OCI-LY1 (cell line): ENCODE measurements around the gene MICAL2.

Experiments used
- H2AFZ ChIP-seq: fragments of 200-600 bp; sonication (generic), shearing (Covaris generic); 2 replicates; pipeline ENCODE4 v1.6.0; 2014; ENCODE audit warnings: antibody characterized with exemption, mild to moderate bottlenecking, low read length
- H3F3A ChIP-seq: fragments of 200-600 bp; sonication (generic), shearing (Covaris generic); 2 replicates; pipeline ENCODE4 v1.6.0; 2014; ENCODE audit warnings: mild to moderate bottlenecking, antibody characterized with exemption, low read length, moderate library complexity; ENCODE audit not compliant: insufficient read depth
- H3K27ac ChIP-seq: fragments of 200-600 bp; sonication (generic); 2 replicates; pipeline ENCODE4 v1.5.1; 2014; ENCODE audit warnings: low read length, mixed run types, mild to moderate bottlenecking, low read depth; ENCODE audit not compliant: poor library complexity, severe bottlenecking
- H3K27me3 ChIP-seq: fragments of 200-600 bp; sonication (generic); 2 replicates; pipeline ENCODE4 v1.6.0; 2014; ENCODE audit warnings: antibody characterized with exemption, mild to moderate bottlenecking, low read length, moderate library complexity; ENCODE audit not compliant: insufficient read depth
- H3K36me3 ChIP-seq: fragments of 200-600 bp; sonication (generic); 2 replicates; pipeline ENCODE4 v1.6.1; 2014; ENCODE audit warnings: mild to moderate bottlenecking, antibody characterized with exemption, low read length, moderate library complexity, mixed read lengths; ENCODE audit not compliant: insufficient read depth
- H3K4me1 ChIP-seq: fragments of 200-600 bp; sonication (generic); 2 replicates; pipeline ENCODE4 v1.5.1; 2014; ENCODE audit warnings: mild to moderate bottlenecking, low read length, moderate library complexity; ENCODE audit not compliant: insufficient read depth, severe bottlenecking
- H3K4me2 ChIP-seq: fragments of 200-600 bp; sonication (generic), shearing (Covaris generic); 2 replicates; pipeline ENCODE4 v1.6.1; 2014; ENCODE audit warnings: low read length
- H3K4me3 ChIP-seq: fragments of 200-600 bp; sonication (generic); 2 replicates; pipeline ENCODE4 v1.5.1; 2014; ENCODE audit warnings: low read length, low read depth, mild to moderate bottlenecking, mixed read lengths; ENCODE audit not compliant: poor library complexity, severe bottlenecking
- H3K79me2 ChIP-seq: fragments of 200-600 bp; shearing (Covaris generic); 2 replicates; pipeline ENCODE4 v1.6.1; 2016; ENCODE audit warnings: mixed run types, low read length, mixed read lengths; ENCODE audit not compliant: insufficient read depth
- H3K9ac ChIP-seq: fragments of 200-600 bp; sonication (generic), shearing (Covaris generic); 2 replicates; pipeline ENCODE4 v1.6.1; 2014; ENCODE audit warnings: mild to moderate bottlenecking, low read length, mixed read lengths
- H3K9me2 ChIP-seq: fragments of 200-600 bp; sonication (generic), shearing (Covaris generic); 2 replicates; pipeline ENCODE4 v1.6.1; 2014; ENCODE audit warnings: low read depth, mild to moderate bottlenecking, low read length, mixed read lengths
- H3K9me3 ChIP-seq: fragments of 200-600 bp; shearing (Covaris generic); 2 replicates; pipeline ENCODE4 v1.6.1; 2014; ENCODE audit warnings: low read length, mixed read lengths
- H4K20me1 ChIP-seq: fragments of 200-600 bp; sonication (generic), shearing (Covaris generic); 2 replicates; pipeline ENCODE4 v1.6.0; 2016; ENCODE audit warnings: mild to moderate bottlenecking, low read length; ENCODE audit not compliant: insufficient read depth
- CTCF ChIP-seq: fragments of 200-600 bp; sonication (generic), shearing (Covaris generic); IDR thresholded peaks from 2 replicates; pipeline ENCODE4 v1.5.1; 2017; ENCODE audit warnings: mild to moderate bottlenecking, antibody characterized with exemption, low read length, moderate library complexity, mixed read lengths
- EZH2 ChIP-seq: fragments of 200-600 bp; sonication (generic), shearing (Covaris generic); IDR thresholded peaks from 2 replicates; pipeline ENCODE4 v1.8.0; 2017; ENCODE audit warnings: borderline replicate concordance, mixed run types, mild to moderate bottlenecking, antibody characterized with exemption, low read length, moderate library complexity, mixed read lengths

MICAL2 gene

GRCh38 chr11:12079726-12080556 lies 30.4 kb upstream of the MICAL2 start:
- Histone ChIP-seq H3K4me1 (no peaks in the 10 kb centered on the region), H4K20me1 (no peaks in the 10 kb centered on the region), H3K27ac (no peak overlapping the region), H3K4me2 (no peak overlapping the region), H3K9me3 (no peaks in the 10 kb centered on the region), H3K36me3 (no peaks in the 10 kb centered on the region), H3F3A (no peaks in the 10 kb centered on the region), H2AFZ (no peak overlapping the region), H3K9me2 (no peaks in the 10 kb centered on the region), H3K9ac (no peak overlapping the region), H3K79me2 (no peaks in the 10 kb centered on the region), H3K27me3 (no peaks in the 10 kb centered on the region), H3K4me3 (no peak overlapping the region)
- TF ChIP-seq EZH2 = no peak
- TF ChIP-seq CTCF = no peak

GRCh38 chr11:12083380-12083779 lies 27.0 kb upstream of the MICAL2 start:
- Histone ChIP-seq H4K20me1 (no peaks in the 10 kb centered on the region), H3K4me3 (no peak overlapping the region), H3K79me2 (no peaks in the 10 kb centered on the region), H3K9ac (no peak overlapping the region), H3K27me3 (no peaks in the 10 kb centered on the region), H3K27ac (no peak overlapping the region), H3K9me3 (no peaks in the 10 kb centered on the region), H3K36me3 (no peaks in the 10 kb centered on the region), H2AFZ (no peak overlapping the region), H3K4me2 (no peak overlapping the region), H3F3A (no peaks in the 10 kb centered on the region), H3K4me1 (no peaks in the 10 kb centered on the region), H3K9me2 (no peaks in the 10 kb centered on the region)
- TF ChIP-seq CTCF (peak; percentile 25; the same call in 1 of the 2 replicates), EZH2 (no peak)

GRCh38 chr11:12084256-12084655 lies 26.1 kb upstream of the MICAL2 start:
- Histone ChIP-seq H3K4me3 (no peak overlapping the region), H3K9ac (no peak overlapping the region), H3K4me1 (no peaks in the 10 kb centered on the region), H3K27me3 (no peaks in the 10 kb centered on the region), H3F3A (no peaks in the 10 kb centered on the region), H3K9me2 (no peaks in the 10 kb centered on the region), H3K36me3 (no peaks in the 10 kb centered on the region), H3K79me2 (no peaks in the 10 kb centered on the region), H3K4me2 (no peak overlapping the region), H4K20me1 (no peaks in the 10 kb centered on the region), H3K9me3 (no peaks in the 10 kb centered on the region), H2AFZ (no peak overlapping the region), H3K27ac (no peak overlapping the region)
- TF ChIP-seq CTCF (no peak), EZH2 (no peak)
